ENCODE results near the gene ARL5A.

DNA sequence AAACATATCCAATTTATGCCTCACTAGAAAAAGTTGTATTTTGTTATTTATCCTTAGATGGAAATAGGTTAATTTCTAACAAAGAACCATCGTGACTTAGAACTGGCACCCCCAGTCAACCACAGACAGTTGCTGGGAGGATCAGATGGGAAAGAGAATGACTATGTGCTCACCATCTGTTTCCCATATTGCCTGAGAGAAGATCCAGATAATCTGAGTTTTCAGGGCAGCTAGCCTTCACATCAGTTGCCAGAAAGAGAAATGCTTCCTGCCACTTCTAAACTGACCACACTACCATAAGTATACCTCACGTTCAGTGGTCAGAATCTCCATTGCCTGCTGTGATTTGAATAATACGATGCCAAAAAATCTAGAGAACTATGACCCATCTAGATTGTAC is 65.5 kb downstream of the ARL5A start:
- TF ChIP-seq, protein P1, sequence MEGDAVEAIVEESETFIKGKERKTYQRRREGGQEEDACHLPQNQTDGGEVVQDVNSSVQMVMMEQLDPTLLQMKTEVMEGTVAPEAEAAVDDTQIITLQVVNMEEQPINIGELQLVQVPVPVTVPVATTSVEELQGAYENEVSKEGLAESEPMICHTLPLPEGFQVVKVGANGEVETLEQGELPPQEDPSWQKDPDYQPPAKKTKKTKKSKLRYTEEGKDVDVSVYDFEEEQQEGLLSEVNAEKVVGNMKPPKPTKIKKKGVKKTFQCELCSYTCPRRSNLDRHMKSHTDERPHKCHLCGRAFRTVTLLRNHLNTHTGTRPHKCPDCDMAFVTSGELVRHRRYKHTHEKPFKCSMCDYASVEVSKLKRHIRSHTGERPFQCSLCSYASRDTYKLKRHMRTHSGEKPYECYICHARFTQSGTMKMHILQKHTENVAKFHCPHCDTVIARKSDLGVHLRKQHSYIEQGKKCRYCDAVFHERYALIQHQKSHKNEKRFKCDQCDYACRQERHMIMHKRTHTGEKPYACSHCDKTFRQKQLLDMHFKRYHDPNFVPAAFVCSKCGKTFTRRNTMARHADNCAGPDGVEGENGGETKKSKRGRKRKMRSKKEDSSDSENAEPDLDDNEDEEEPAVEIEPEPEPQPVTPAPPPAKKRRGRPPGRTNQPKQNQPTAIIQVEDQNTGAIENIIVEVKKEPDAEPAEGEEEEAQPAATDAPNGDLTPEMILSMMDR (conservative IDR thresholded peaks at IDR 0.05; ENCODE audit: low read length): no peak
- TF ChIP-seq EZH2phosphoT487 (IDR thresholded peaks at IDR 0.05; ENCODE audit: borderline replicate concordance, low read depth, low read length): no peak
